GM18907 (cell line): Measurements from ENCODE around the gene DRICH1.
"Not testable (repeated sequence)": the region's sequence is repeated elsewhere in the genome, so short reads cannot be mapped to it uniquely, and the experiment has no call there.

Source experiments
- ATAC-seq: cut with Tn5 transposase; IDR thresholded peaks from one replicate; pipeline ENCODE4 v1.9.1; 2021; ENCODE audit warnings: mild to moderate bottlenecking, moderate library complexity; ENCODE audit not compliant: unreplicated experiment

The DRICH1 gene

DNA sequence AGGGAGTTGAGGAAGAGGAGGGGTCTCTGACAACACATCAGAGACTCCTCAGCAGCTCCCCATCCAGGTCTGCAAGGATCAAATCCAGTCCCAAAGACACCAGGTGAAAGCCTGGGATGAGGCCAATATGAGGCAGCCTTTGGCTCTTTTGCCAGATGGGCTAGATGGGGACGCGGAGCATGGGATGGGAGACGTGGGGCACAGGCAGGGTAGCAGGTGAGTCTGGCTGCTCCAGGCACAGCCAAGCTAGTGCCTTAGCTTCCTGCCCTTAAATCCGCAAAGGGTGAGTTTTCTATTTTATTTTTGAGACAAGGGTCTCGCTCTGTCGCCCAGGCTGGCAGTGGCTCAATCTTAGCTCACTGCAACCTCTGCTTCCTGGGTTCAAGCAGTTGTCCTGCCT lies 19.6 kb upstream of the DRICH1 start:
- no peak for ATAC-seq

DNA sequence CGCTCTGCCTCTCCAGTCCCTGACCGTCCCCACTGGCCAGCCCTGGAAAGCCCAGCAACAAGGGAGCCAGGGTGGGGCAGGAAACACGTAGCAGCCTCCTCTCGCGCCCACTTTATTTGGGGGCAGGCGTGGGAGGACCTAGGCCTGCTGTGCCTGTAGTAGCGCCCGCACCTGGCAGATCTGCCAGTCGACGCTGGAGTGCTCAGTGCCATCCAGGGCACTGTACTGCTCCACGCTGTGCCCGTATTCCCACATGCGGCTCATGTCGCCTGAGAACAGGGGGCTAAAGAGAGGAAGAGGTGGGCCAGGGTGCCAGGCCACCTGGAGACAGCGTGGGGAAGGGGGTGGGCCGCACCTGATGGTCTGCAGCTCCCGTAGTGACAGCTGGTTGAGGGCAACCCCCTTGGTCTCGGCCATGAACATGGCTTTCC lies 17.0 kb upstream of the DRICH1 start:
- no peak for ATAC-seq

DNA sequence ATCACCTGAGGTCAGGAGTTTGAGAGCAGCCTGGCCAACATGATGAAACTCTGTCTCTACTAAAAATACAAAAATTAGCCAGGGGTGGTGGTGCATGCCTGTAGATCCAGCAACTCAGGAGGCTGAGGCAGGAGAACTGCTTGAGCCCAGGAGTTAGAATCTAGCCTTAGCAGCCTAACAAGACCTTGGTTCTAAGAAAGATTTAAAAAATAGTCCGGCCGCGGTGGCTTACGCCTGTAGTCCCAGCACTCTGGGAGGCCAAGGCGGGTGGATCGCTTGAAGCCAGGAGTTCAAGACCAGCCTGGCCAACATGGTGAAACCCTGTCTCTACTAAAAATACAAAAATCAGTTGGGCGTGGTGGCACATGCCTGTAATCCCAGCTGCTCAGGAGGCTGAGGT lies 14.4 kb upstream of the DRICH1 start:
- not testable (repeated sequence) for ATAC-seq

DNA sequence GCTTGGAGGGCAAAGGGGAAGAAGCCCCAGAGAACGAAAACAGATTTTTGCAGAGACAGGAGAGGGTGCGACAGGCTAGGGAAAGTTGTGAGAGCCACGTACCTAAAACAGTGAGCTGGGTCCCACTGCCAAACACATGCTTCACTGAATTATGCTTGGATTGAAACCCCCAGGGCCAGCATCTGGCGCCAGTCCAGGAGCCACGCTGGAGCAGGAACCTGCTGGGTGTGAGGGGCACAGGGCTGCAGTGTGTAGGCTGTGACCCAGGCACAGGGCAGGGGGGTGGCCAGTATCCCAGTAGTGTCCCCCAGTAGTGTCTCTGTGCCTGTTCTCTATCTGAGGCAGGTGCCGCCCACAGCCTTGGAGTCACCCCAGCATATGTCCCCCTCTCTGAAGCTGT lies 8.1 kb upstream of the DRICH1 start:
- ATAC-seq: not testable (repeated sequence)

DNA sequence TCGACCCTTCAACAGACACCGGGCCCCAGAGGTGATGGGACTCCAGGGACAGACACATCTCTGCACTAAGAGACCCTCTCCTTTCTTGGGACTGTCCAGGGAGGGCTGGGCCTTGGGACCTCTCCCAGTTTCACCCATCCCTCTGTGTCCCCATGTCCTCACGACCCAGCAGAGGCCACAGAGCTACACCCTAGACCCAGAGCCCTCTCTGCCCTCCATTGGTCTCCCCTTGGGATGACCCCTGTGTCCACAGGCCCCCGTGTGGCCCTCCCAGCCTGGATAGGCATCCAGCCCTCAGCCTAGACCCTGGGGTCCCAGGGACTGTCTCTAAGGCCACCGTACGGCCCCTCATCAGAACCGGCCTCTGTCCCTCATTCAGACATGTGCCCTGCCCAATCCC lies 7.5 kb upstream of the DRICH1 start:
- ATAC-seq: no peak

DNA sequence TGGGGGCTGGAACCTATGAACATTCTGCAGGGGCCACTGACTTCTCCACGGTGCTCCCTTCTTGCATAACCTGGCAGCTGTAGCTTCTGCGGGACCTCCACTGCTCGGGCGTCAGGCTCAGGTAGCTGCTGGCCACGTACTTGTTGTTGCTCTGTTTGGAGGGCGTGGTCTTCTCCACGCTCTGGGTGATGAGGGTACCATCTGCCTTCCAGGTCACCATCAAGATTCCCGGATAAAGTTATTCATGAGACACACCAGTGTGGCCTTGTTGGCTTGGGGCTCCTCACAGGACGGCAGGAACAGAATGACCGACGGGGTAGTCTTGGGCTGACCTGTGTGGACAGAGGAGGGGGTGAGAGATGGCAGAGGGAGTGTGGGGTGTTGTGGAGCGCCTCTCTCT lies 6.5 kb upstream of the DRICH1 start:
- ATAC-seq: no peak

DNA sequence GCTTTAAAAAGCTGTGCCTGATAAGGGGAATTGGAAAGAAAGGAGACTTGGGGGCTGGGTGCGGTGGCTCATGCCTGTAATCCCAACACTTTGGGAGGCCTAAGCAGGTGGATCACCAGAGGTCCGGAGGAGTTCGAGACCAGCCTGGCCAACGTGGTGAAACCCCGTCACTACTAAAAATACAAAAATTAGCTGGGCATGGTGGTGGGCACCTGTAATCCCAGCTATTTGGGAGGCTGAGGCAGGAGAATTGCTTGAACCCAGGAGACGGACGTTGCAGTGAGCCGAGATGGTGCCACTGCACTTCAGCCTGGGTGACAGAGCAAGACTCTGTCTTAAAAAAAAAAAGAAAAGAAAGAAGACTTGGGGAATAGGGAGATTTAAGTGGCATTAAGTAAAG lies 3.2 kb upstream of the DRICH1 start:
- not testable (repeated sequence) for ATAC-seq

DNA sequence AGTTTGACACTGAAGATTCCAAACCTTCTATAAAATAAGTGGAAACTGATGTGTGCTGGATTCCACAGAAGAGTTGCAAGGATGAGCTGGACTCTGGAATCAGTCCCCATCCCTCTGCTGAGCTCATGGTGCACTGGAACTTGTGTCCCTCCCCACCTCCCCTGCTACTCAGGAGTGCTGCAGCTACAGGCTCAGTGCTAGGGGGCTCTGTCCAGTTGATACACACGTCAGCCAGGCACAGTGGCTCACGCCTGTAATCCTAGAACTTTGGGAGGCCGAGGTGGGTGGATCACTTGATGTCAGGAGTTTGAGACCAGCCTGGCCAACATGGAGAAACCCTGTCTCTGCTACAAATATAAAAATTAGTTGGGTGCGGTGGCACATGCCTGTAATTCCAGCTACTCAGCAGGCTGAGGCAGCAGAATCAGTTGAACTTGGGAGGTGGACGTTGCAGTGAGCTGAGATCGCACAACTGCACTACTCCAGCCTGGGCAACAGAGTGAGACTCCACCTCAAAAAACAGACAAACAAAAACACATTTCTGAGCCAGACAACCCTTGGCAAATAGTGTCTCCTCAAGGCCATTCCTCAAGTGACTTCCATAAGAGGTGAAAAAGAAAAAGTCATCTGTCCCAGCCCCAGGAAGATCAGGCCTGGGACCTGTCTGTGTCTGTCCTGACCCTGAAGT lies 3.9 kb downstream of the DRICH1 start:
- ATAC-seq: not testable (repeated sequence)

DNA sequence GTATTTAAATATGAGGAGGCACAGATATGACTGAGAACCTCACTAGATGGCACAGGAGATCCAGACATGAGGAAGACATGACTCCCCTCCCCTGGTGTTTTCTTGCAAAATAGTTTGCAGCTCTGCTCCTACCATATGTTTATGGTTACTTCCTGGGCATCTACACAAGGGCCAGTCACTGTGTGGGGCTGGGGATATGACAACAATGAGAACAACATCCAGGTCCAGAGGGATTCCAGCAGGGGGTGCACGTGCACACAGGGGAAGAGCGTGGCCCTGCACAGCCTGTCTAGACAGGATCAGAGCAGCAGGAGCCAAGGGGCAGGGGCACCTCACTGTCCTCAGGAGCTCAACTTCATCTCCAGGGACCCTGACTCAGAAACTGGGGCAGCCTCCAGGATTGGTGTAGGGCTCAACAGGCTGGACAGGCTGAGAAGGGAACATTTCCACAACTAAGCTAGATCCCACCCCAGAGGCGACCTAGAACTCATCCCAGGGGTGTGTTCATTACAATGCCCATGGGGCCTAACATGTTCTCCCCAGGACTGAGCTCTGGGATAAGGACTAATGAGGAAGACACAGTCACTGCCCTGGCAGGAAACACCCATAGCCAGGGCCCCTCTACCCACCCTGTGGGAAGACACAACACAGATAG lies 4.6 kb downstream of the DRICH1 start:
- ATAC-seq: not testable (repeated sequence)

DNA sequence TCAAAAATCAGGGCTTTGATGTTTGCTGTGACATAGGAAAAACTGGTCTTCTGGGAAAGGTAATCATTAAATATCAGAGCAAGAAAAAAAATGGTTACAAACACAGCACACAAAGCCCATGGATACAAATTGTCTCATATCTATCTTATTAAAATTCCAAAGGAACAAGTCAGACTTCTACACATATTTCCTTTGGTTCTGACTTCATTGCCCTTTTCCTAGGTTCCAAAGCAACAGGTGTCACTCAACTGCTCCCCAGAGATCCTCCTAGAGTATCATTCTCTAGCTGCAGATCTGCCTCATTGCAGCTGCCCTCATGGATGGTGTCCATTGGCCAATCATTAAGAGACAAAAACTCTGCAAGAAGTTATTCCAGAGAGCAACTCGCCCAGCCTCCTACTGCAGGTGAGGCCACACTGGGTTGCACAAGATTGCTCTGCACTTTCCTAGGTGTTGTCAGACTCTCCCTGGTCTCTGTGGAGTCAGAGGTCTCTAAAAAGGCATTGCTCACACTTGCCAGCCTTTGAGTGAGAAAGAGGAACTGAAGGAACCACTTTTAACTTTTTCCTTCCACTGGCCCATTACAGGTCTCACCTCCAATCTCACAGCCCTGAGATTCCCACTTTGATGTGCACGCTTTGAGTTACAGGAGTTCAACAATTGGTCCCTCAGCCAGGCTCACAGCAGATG lies 5.7 kb downstream of the DRICH1 start:
- ATAC-seq: no peak

DNA sequence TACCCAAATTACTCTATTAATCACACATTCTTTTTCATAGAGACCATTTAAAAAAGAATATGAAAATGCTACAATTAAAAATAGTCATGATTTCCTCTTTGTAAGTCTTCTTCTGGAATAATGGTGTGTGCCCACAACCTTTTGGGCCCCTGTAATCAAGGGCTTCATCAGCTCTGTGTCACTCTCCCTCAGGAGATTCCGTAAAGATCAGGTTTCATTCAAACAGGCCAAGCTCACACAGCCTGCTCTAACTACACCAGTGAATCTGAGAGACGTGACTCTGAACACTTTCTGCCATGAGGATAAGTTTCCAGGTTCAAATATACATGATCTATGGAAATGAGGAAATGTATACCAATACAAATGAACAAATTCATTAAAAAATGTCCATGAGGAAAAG lies 9.5 kb downstream of the DRICH1 start:
- no peak for ATAC-seq

DNA sequence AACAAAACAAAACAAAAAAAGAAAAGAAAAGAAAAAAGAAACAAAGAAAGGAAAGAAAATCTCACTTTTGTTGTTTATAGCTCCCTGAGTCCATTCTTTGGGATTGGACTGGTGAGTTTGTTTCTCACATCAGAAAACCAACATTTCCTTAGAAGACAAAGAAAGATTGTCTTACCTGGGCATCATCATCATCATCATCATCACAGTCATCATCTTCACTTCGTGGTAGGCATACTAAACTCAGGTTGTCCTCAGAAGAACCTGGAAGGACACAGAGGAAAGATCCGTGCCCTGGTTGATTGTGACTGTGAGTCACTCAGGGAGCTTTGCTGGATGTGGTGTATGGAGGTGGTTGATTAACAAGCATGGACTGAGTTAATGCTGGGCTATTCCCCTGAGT lies 10.2 kb downstream of the DRICH1 start:
- not testable (repeated sequence) for ATAC-seq

DNA sequence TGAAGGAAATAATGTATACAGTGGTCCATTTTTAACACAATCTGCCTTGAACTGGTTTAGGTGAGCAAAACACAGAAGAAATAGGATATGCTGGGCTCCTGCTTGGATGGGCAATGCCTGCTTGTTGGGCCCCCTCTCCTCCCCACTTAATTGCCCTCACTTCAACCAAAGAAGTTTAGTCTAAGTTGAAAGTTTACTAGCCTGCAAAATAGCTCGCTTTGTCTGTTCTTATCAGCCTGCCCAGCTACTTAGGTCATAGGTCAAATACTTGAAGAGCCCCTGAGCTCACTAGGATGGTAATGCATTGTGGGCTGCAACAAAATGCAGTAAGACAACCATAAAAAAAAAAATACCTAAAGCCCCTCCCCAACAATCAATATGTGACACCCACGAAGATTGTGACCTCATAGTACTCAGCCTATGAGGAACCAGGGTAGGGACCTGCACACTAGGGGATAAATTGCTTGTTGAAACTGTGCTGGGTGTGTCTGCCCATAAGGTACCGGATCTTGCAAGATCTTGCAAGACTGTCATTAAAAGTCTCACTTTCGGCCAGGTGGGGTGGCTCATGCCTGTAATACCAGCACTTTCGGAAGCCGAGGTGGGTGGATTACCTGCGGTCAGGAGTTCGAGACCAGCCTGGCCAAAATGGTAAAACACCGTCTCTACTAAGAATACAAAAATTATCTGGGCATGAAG lies 10.9 kb downstream of the DRICH1 start:
- ATAC-seq: no peak

DNA sequence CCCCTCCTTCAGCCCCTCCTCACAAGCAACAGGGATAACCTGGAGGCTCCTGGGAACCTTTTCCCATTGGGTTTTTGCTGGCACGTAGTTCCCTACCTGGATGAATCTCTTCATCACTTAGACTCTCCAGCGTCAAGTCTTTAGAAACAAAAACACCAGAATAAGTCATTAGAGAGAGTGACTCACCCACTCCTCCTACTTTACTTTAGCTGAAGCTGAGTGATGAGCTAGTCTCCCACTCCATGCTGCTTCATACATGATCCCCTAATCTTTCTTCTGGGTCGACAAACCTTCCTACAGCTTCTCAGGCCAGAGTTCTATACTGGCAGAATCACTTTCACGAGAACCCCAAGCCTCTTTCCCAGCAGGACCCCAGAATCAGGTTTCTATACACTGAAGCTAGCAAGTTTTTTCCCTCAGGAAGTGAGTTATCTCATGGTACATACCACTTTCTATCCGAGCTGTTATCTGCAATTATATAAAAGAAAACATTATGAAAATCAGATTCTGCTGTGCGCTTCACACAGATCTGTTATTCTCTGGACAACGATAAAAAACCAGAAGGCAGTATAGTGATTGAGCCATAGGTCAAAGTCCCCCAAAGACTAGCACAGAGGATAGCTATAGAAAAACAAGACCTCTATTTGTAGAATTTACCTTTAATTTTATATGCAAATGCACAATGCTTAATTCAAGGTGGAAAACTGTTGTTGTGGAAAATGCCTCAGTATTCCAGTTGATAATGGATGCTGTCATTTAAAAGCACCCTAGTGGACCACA lies 18.7 kb downstream of the DRICH1 start:
- no peak for ATAC-seq

DNA sequence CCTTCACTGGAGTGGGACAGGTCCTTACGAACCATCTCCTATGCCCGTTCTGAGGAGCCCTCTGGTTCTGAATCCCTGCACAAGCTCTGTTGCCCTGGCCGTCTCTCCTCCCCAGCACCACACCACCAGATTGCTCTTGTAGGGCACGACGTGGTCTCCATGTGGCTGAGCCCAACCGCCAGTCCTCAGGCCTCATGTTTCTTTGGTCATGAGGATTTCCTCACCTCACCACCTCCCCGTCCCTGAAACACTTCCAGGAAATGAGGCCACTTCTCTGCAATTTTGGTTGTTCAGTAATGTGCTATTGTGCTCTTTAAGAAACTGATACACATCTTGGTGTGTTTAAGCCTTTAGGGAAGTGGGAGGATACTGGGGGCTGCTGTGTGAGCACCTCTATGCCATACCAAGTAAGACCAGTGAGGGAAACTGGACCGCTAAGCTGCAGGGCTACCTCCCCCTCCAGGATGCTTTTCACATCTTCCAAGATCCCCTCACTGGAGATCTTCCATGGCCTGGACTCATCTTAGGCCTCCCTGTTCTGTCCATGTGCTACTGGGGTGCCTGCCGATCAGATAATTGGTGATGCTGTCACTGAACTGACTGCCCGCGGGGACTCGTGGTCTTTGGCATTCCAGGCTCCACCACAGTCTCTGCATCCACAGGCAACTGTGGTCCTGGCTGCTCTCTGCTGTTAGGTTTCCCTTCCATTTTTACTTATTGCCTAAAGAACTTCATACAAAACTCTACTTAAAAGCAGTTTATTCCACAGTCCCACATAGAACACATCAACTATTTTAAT lies 21.9 kb downstream of the DRICH1 start:
- no peak for ATAC-seq

DNA sequence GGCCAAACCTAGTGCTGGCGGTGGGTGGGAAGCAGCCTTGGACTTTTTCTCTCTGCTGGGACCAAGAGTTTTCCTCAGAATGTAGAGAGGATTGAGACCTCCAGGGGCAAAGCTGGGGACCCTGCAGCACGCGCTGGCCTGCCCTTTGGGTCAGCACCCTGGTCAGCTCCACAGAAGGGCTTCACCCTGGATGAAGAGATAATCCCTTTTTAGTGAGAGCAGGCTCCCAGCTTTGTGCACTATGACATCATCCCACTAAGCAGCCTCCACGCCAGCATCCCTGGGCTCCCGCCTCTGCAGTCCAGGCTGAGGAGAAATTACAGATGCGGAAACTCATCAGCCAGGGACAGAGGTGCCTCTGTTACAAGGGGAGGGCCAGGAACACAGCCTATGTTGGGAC lies 23.5 kb downstream of the DRICH1 start:
- ATAC-seq: no peak

DNA sequence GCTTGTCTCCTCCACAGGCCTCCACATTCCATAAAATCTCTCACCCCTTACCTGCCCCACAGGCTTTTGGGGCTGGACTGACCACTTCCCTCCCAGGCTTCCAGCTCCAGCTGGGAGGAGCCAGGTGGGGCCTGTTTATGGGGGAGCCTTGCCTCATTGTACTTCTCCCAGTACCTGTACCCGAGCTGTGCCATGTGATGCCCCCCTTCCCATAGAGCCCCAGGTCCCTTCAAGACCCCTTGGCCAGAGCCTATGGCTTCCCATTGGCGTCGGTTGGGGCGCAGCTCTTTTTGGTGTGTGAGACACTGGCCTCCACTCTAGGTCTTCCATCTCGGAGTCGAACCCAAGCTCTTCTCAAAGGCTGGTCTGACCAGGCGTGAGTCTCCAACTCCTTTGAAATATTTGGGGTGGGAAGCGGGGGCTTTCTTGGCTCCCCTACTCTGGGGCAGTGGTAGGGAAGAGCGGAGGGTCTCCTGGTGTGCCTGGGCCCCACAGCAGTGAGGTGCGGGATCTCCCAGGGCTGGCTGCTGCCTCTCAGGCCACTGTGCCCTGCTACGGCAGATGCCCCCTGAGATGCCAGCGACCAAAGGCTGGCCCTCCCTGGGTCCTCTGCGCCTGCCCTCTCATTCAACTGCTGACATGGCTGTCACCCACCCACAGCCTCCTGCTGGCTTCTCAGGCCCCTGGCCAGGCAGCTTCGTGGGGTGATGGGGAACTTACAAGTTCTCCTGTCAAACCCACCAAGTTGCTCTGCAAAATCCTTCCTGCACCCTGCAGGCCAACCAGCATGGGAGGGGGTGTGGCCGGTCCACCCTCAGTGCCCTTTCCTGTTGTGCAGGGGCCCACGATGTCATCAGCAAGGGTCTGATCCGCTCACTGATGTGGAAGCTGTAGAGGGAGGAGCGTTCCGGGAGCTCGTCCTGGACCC lies 25.7 kb downstream of the DRICH1 start:
- ATAC-seq: no peak

DNA sequence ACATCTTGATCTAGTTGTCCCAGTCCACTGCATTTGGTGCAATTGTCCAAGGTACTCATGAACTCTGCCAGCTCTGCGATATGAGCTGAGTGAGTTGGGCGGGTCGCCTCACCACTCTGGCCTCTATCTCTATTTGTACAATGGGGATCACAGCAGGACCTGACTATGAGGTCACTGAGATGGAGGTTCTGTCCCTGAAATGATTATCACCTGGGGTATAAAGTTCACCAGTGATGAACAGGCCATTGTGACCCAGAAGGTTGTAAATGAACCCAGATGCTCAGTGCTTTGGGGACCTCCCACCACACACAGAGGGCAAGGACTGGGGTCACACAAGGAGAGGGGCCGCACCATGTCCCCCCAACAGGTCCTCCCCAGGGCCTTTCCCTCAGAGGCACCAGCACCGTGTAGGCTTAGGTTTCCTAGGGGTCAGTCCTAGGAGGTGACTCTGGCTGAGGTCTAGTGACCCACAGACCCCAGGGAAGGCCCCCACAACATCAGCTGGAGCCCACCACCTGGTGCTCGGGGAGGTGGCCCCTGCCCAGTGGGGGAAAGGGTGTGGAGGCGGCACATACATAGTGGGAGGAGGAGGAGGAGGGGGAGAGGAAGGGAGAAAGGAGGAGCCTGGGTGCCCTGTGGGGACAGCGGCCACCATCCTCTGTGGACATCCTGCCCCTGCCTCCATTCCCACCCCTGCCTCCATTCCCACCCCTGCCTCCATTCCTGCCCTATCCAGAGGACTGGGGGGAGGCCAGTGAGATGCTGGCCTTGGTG lies 27.0 kb downstream of the DRICH1 start:
- no peak for ATAC-seq
